Fibroblast of lung (primary cell): ENCODE measurements around the gene DNAH1. TPM values are rescaled to one million over a fixed set of nuclear protein-coding genes. Genes with fewer than 3 reads are reported as not detected.

Experiments used
- DNase-seq, 2 donors: peaks; one replicate each; pipeline versions ENCODE4 v3.0.0 to v3.0.0-alpha.2; 2010; ENCODE audit warnings: low read depth in 2 of 2
- H2AFZ ChIP-seq: 2 replicates; pipeline ENCODE4 v1.5.1; 2012; ENCODE audit warnings: low read length, control low read depth, inconsistent platforms
- H3K27ac ChIP-seq: 2 replicates; pipeline ENCODE4 v1.5.1; 2011; ENCODE audit warnings: low read length, control low read depth; ENCODE audit not compliant: insufficient read depth
- H3K27me3 ChIP-seq: 2 replicates; pipeline ENCODE4 v1.5.1; 2011; ENCODE audit warnings: mild to moderate bottlenecking, low read length; ENCODE audit not compliant: control insufficient read depth, insufficient read depth
- H3K36me3 ChIP-seq: 2 replicates; pipeline ENCODE4 v1.5.1; 2011; ENCODE audit warnings: low read length; ENCODE audit not compliant: control insufficient read depth, insufficient read depth
- H3K4me1 ChIP-seq: 2 replicates; pipeline ENCODE4 v1.5.1; 2011; ENCODE audit warnings: low read length; ENCODE audit not compliant: control insufficient read depth, insufficient read depth; ENCODE audit errors: extremely low read depth
- H3K4me2 ChIP-seq: 2 replicates; pipeline ENCODE4 v1.5.1; 2011; ENCODE audit warnings: low read length, control low read depth; ENCODE audit not compliant: insufficient read depth; ENCODE audit errors: extremely low read depth
- H3K4me3 ChIP-seq, 4 experiments: fragments of 200-600 bp in 1 of 4; sonication (generic) in 1 of 4; replicated peaks in 1 of 4; 2 replicates each; pipeline ENCODE4 v1.5.1; 2011 to 2016; ENCODE audit warnings: low read length in 4 of 4, low read depth in 3 of 4, mild to moderate bottlenecking in 3 of 4, control low read depth in 2 of 4, inconsistent platforms in 1 of 4, mixed read lengths in 1 of 4; ENCODE audit not compliant: insufficient read depth in 1 of 4; ENCODE audit errors: control extremely low read depth in 1 of 4
- H3K79me2 ChIP-seq: 2 replicates; pipeline ENCODE4 v1.5.1; 2012; ENCODE audit warnings: mild to moderate bottlenecking, low read length, inconsistent platforms; ENCODE audit not compliant: control insufficient read depth, insufficient read depth
- H3K9ac ChIP-seq: 2 replicates; pipeline ENCODE4 v1.5.1; 2011; ENCODE audit warnings: mild to moderate bottlenecking, low read length, control low read depth; ENCODE audit not compliant: insufficient read depth
- H3K9me3 ChIP-seq: 2 replicates; pipeline ENCODE4 v1.5.1; 2012; ENCODE audit warnings: low read depth, low read length; ENCODE audit not compliant: control insufficient read depth, insufficient read depth
- H4K20me1 ChIP-seq: 2 replicates; pipeline ENCODE4 v1.5.1; 2011; ENCODE audit warnings: low read length; ENCODE audit not compliant: control insufficient read depth, insufficient read depth; ENCODE audit errors: extremely low read depth
- EZH2 ChIP-seq: IDR thresholded peaks from 2 replicates; pipeline ENCODE4 v1.5.1; 2012; ENCODE audit warnings: low read length, control low read depth, mild to moderate bottlenecking; ENCODE audit errors: missing control alignments
- polyA plus RNA-seq, 2 donors: library from polyadenylated mRNA; depleted of rRNA in 1 of 2; stranded (reverse) in 1 of 2; unstranded in 1 of 2; fragments of >200 nt; gene quantifications; 2 replicates each; pipeline ENCODE4 v1.2.1, GENCODE V29; 2011 to 2012; ENCODE audit warnings: missing spikeins in 1 of 2
- total RNA-seq: library from RNA; depleted of rRNA; stranded (reverse); fragments of >200 nt; gene quantifications from 2 replicates; pipeline ENCODE4 v1.2.1, GENCODE V29; 2014
- TF ChIP-seq, protein P1 (sequence below), 2 donors: IDR thresholded peaks in 1 of 2; conservative IDR thresholded peaks in 1 of 2; 1 replicate in 1 of 2; 2 replicates in 1 of 2; pipeline ENCODE4 v1.5.1; 2011 to 2012; ENCODE audit warnings: low read length in 2 of 2, control low read depth in 1 of 2, inconsistent platforms in 1 of 2, low read depth in 1 of 2, mild to moderate bottlenecking in 1 of 2

DNAH1 gene
- total and polyA plus RNA-seq, 2 donors (not counting 1 experiment from before 2014, with no cell fraction given): 1.9 to 3.0 TPM

DNA sequence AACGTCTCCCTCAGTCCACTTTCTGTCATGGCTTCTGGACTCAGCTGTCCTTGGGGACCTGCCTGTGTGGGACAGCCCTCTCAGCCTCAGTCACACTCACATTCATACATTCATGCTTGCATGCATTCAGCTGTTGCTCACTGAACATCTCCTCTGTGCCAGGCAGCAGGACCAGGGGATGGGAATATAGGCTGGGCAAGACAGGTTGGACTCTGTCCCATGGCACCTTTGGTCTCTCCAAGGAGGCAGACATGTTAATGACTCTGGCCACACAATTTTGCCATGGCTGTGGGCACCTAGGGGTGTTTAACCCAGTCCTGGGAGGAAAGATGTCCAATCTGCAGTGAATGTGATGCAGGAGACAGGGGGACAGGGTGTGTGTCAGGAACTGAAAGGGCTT lies 7.8 kb upstream of the DNAH1 start:
- no peak overlapping the region for H3K9ac ChIP-seq
- no peak overlapping the region for H3K4me2 ChIP-seq
- no peak overlapping the region for H3K27ac ChIP-seq
- H3K27me3 ChIP-seq: no peaks in the 10 kb centered on the region
- no peak overlapping the region for H3K4me3 ChIP-seq
- no peaks in the 10 kb centered on the region for H3K9me3 ChIP-seq
- no peaks in the 10 kb centered on the region for H3K4me1 ChIP-seq
- no peaks in the 10 kb centered on the region for H3K36me3 ChIP-seq
- TF ChIP-seq EZH2: no peak
- TF ChIP-seq, protein P1, sequence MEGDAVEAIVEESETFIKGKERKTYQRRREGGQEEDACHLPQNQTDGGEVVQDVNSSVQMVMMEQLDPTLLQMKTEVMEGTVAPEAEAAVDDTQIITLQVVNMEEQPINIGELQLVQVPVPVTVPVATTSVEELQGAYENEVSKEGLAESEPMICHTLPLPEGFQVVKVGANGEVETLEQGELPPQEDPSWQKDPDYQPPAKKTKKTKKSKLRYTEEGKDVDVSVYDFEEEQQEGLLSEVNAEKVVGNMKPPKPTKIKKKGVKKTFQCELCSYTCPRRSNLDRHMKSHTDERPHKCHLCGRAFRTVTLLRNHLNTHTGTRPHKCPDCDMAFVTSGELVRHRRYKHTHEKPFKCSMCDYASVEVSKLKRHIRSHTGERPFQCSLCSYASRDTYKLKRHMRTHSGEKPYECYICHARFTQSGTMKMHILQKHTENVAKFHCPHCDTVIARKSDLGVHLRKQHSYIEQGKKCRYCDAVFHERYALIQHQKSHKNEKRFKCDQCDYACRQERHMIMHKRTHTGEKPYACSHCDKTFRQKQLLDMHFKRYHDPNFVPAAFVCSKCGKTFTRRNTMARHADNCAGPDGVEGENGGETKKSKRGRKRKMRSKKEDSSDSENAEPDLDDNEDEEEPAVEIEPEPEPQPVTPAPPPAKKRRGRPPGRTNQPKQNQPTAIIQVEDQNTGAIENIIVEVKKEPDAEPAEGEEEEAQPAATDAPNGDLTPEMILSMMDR (conservative IDR thresholded peaks at IDR 0.05 in 1 of 2, IDR thresholded peaks at IDR 0.05 in 1 of 2; ENCODE audit: low read depth in 1 of 2, low read length in 2 of 2): no peak
- no peak overlapping the region for H2AFZ ChIP-seq
- no peak for DNase-seq
- H3K79me2 ChIP-seq: no peaks in the 10 kb centered on the region
- no peaks in the 10 kb centered on the region for H4K20me1 ChIP-seq

DNA sequence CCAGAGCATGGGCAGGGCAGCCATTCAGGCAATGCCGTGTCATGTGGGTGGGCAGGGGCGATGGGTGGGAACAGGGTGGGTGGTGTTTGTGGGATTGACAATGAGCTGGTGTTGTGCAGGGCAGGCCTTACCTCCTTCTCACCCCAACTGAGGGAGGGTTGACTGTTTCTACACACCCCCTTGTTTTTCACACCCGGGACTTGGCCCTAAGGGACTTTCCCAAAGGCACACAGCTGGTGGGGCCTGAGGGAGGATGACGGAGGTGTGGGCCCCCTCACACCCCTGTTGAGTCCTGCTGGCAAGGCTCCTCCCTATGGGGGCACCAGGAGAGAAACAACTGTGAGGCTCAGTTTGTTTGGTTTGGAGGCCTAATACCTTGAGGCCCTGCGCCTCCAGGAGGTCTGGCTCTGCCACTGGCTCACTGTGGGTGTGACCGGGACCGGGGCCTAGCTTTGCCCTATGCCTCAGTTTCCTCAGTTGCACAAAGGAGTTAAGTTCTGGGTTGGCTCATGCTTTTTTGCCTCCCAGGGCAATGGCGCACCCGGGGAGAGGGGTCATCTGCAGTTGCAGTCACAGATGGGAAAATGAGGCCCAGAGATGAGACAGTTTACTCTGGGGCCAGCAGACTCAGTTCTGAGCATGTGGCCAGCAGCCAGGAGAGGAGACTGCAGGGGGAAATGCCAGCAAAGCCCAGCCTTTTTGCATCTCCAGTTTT lies 5.1 kb upstream of the DNAH1 start:
- Histone ChIP-seq H3K36me3 (no peaks in the 10 kb centered on the region), H3K27ac (no peak overlapping the region), H3K9ac (no peak overlapping the region), H3K4me3 (no peak overlapping the region), H3K27me3 (no peaks in the 10 kb centered on the region), H3K9me3 (no peaks in the 10 kb centered on the region), H4K20me1 (no peaks in the 10 kb centered on the region), H3K79me2 (no peaks in the 10 kb centered on the region), H2AFZ (no peak overlapping the region), H3K4me2 (no peak overlapping the region), H3K4me1 (peaks cover 4% of the 10 kb centered on the region)
- no peak for DNase-seq
- TF ChIP-seq, protein P1 (conservative IDR thresholded peaks at IDR 0.05 in 1 of 2, IDR thresholded peaks at IDR 0.05 in 1 of 2; ENCODE audit: low read depth in 1 of 2, low read length in 2 of 2): no peak
- no peak for TF ChIP-seq EZH2

DNA sequence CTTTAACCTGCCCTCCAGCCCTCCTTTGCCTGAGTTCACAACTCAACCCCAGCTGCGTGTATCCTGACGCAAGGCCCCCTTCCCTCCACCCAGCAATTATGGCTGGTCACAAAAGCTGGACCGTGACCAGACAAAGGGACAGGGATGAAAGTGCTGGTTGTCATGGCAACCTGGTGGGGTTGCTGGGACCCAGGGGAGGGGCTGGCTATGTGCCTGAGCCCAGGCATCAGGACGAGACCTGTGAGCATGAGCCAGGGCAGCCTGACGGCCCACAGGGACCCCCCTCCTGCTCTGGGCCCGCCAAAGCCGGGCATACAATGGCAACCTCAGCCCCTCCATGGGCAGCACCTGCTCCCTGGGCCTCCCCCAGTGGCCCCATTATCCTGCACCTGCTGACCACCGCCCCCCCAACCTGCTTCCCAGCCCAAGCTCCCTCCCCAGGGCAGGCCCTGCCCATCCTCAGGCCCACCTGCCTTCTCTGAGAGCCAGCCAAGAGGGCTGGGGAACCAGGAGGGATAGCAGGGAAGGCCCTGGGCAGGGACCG lies 4.5 kb upstream of the DNAH1 start:
- Histone ChIP-seq H3K4me2 (no peak overlapping the region), H3K9ac (no peak overlapping the region), H3K27ac (no peak overlapping the region), H4K20me1 (no peaks in the 10 kb centered on the region), H2AFZ (no peak overlapping the region), H3K4me3 (no peak overlapping the region), H3K79me2 (no peaks in the 10 kb centered on the region), H3K36me3 (no peaks in the 10 kb centered on the region), H3K4me1 (peaks cover 4% of the 10 kb centered on the region), H3K27me3 (no peaks in the 10 kb centered on the region), H3K9me3 (no peaks in the 10 kb centered on the region)
- no peak for TF ChIP-seq EZH2
- TF ChIP-seq, protein P1 (conservative IDR thresholded peaks at IDR 0.05 in 1 of 2, IDR thresholded peaks at IDR 0.05 in 1 of 2; ENCODE audit: low read depth in 1 of 2, low read length in 2 of 2): no peak
- DNase-seq: no peak
